GM12873 (cell line): ENCODE data around the gene SCAF11.

Experiments used
- TF ChIP-seq, protein P1 (sequence below): IDR thresholded peaks from 2 replicates; pipeline ENCODE4 v1.5.1; 2012; ENCODE audit warnings: low read depth, mild to moderate bottlenecking, moderate library complexity, low read length, control low read depth; ENCODE audit not compliant: insufficient read depth; ENCODE audit errors: missing control alignments

SCAF11 gene

DNA sequence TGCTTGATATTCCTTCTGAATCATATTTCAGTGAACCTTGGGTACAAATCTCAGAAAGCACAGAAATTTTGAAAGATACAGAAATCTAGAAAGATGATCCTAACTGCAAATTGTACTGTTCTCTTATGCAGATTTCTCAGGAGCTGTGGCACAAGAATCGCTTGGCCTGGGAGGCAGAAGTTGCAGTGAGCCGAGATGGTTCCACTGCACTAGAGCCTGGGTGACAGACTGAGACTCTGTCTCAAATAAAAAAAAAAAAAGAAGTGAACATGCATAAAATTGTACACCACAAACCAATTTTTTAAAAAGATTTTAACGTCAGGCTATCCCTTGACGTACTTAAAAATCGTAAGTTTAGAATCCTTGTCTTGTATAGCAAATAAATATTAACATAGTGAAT, 31.3 kb downstream of the SCAF11 start:
- TF ChIP-seq, protein P1, sequence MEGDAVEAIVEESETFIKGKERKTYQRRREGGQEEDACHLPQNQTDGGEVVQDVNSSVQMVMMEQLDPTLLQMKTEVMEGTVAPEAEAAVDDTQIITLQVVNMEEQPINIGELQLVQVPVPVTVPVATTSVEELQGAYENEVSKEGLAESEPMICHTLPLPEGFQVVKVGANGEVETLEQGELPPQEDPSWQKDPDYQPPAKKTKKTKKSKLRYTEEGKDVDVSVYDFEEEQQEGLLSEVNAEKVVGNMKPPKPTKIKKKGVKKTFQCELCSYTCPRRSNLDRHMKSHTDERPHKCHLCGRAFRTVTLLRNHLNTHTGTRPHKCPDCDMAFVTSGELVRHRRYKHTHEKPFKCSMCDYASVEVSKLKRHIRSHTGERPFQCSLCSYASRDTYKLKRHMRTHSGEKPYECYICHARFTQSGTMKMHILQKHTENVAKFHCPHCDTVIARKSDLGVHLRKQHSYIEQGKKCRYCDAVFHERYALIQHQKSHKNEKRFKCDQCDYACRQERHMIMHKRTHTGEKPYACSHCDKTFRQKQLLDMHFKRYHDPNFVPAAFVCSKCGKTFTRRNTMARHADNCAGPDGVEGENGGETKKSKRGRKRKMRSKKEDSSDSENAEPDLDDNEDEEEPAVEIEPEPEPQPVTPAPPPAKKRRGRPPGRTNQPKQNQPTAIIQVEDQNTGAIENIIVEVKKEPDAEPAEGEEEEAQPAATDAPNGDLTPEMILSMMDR, result no peak

DNA sequence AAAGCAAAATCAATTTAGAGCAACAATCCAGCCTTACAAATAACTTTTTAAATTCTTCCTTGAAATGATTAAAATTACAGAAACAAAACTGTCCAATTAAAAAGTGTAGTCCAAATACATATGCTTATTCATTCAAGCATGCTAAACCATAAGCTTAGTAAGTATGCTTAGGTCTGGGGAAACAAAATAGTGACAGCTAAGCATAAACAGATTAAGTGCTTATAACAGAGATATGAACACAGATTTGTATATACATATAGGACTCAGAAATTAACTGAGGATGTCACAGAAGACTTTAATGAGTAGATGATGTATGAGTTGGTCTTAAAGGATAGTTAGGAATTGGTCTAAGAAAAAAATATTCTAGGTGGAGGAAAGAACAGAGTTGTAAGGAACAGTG, 41.8 kb downstream of the SCAF11 start:
- TF ChIP-seq, protein P1, result no peak

DNA sequence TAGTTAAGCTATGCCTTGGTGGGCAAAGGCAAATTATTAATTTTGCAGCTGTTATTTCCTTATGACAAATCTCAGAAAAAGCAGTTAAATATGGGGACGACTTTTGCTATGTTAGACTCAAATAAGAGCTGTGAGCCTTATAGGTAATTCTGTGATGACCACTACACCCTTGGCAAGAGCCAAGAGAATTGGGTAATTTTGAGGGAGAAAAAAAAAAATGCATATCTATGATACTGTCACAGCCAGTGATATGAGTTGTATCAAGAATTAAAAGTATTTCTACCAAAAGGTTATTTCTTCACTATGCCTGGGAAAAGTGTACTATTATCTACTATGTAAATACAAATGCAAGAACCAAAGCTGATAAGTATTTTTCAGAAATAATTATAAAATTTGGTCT, 43.9 kb downstream of the SCAF11 start:
- TF ChIP-seq, protein P1, result no peak

DNA sequence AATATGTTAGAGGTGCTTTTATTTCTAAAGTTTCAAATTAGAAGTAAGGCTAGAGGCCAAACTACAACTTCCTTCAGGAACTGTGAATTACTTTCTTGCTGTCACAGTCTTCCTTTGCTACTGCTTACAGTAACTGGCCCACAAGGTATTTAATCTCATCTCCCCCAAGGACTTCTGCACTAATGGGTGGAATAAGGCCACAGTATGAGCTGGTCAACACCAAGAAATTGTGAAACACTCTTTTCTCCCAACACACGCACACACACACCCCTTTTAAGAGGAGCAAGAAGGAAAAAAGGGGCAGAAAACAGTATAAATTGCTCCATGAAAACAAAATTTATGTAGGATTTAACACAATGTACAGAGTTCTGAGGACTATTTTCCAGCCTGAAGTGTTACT, 45.6 kb downstream of the SCAF11 start:
- TF ChIP-seq, protein P1, result no peak

DNA sequence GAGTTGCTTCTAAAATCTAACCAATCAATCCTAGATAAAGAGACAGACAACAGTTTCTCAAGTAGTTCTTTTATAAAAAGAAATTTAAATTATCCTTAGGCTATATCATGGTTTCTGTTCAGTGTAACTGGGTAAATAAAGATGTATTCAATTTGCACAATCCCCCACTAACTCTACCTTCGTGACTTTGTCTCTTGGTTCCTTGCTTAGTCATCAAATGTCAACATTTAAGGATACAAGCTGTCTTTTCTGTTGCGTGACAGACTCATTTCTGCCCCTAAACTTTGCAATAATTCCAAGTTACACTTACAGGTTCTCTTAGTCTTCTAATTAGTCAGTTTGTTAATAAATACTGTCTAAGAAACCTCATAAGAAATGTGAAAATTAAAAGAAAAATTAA, 50.6 kb downstream of the SCAF11 start:
- TF ChIP-seq, protein P1, result no peak

DNA sequence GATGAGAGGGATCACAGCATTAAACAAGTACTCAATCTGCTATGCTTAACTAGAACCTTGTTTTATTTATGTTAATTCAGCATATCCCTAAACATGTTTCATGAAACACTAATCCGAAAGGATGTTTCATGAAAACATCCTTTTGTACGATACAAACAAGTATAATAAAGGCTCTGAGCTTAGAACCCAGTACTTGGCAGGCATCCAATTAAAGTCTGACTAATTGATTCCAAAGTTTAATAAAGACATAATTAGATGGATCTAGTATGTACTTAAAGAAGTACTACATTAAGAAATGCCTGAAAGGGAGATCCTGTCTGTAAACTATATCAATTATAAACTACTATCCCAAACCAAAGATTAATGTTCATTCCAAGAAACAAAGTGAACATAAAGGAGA, 51.8 kb downstream of the SCAF11 start:
- TF ChIP-seq, protein P1, result no peak

DNA sequence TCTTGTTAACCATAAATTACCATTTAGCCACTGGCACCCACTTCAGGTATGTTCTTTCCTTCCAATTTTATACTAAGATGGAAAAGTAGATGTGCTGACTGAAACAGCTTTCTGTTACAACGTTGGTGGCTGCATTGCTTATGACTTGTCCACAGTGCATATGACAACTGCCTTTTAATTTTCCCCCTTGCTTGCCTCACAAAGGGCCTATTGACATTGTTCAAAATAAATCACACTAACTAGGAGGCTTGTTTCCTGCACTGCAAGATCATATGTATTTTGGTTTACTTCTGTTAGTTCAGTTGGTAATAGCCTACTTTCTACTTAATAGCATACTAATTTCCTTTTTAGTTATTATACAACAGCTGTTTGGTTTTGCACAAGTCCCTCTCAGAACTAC, 55.4 kb downstream of the SCAF11 start:
- TF ChIP-seq, protein P1, result no peak
